Effector memory CD4-positive, alpha-beta T cell (primary cell): ENCODE results near the gene PFDN6.

Experiments
- DNase-seq, 3 donors: peaks; one replicate each; pipeline ENCODE4 v3.0.0-alpha.2; 2020
- H3K27ac ChIP-seq: 2 replicates; pipeline ENCODE4 v1.7.0; 2013; ENCODE audit warnings: mild to moderate bottlenecking, low read length, moderate library complexity; ENCODE audit not compliant: insufficient read depth, poor library complexity, severe bottlenecking
- H3K27me3 ChIP-seq: replicated peaks from 2 replicates; pipeline ENCODE4 v1.7.0; 2013; ENCODE audit warnings: mild to moderate bottlenecking, low read length; ENCODE audit not compliant: insufficient read depth, control insufficient read depth, poor library complexity, severe bottlenecking
- H3K36me3 ChIP-seq: 2 replicates; pipeline ENCODE4 v1.7.0; 2013; ENCODE audit warnings: mild to moderate bottlenecking, low read length, moderate library complexity; ENCODE audit not compliant: control insufficient read depth, insufficient read depth
- H3K4me1 ChIP-seq: 2 replicates; pipeline ENCODE4 v1.7.0; 2013; ENCODE audit warnings: low read length, mild to moderate bottlenecking; ENCODE audit not compliant: control insufficient read depth, insufficient read depth, poor library complexity, severe bottlenecking
- H3K4me3 ChIP-seq: 2 replicates; pipeline ENCODE4 v1.7.0; 2013; ENCODE audit warnings: low read length, low read depth, mild to moderate bottlenecking; ENCODE audit not compliant: insufficient read depth, poor library complexity, severe bottlenecking
- H3K9me3 ChIP-seq: 2 replicates; pipeline ENCODE4 v1.7.0; 2013; ENCODE audit warnings: mild to moderate bottlenecking, low read length, moderate library complexity; ENCODE audit not compliant: control insufficient read depth

The PFDN6 gene

GRCh38 chr6:33305052-33305451 is 15.7 kb downstream of the PFDN6 start:
- Histone ChIP-seq H3K9me3 (no peaks in the 10 kb centered on the region), H3K36me3 (peaks cover 49% of the 10 kb centered on the region), H3K4me1 (peaks cover 2% of the 10 kb centered on the region), H3K27ac (no peak overlapping the region), H3K27me3 (no peaks in the 10 kb centered on the region), H3K4me3 (no peak overlapping the region)
- DNase-seq: no peak

GRCh38 chr6:33306356-33306755 is 17.0 kb downstream of the PFDN6 start:
- no peaks in the 10 kb centered on the region for H3K4me1 ChIP-seq
- no peak overlapping the region for H3K4me3 ChIP-seq
- no peak for DNase-seq
- H3K9me3 ChIP-seq: no peaks in the 10 kb centered on the region
- no peaks in the 10 kb centered on the region for H3K27me3 ChIP-seq
- H3K36me3 ChIP-seq: peaks cover 49% of the 10 kb centered on the region
- H3K27ac ChIP-seq: no peak overlapping the region

GRCh38 chr6:33312361-33313104 is 23.1 kb downstream of the PFDN6 start:
- Histone ChIP-seq H3K4me3 (peak overlapping the region; percentile 92), H3K36me3 (peaks cover 12% of the 10 kb centered on the region), H3K4me1 (peaks cover 25% of the 10 kb centered on the region), H3K27ac (peak overlapping the region; percentile 100), H3K9me3 (no peaks in the 10 kb centered on the region), H3K27me3 (no peaks in the 10 kb centered on the region)
- DNase-seq: peak; percentile 83 to 85 (median 83)

GRCh38 chr6:33313105-33313708 is 23.8 kb downstream of the PFDN6 start:
- peak overlapping the region; percentile 92 for H3K4me3 ChIP-seq
- H3K4me1 ChIP-seq: peaks cover 27% of the 10 kb centered on the region
- no peaks in the 10 kb centered on the region for H3K27me3 ChIP-seq
- DNase-seq: no peak
- no peaks in the 10 kb centered on the region for H3K9me3 ChIP-seq
- H3K27ac ChIP-seq: peak overlapping the region; percentile 100
- H3K36me3 ChIP-seq: peaks cover 5% of the 10 kb centered on the region

DNA sequence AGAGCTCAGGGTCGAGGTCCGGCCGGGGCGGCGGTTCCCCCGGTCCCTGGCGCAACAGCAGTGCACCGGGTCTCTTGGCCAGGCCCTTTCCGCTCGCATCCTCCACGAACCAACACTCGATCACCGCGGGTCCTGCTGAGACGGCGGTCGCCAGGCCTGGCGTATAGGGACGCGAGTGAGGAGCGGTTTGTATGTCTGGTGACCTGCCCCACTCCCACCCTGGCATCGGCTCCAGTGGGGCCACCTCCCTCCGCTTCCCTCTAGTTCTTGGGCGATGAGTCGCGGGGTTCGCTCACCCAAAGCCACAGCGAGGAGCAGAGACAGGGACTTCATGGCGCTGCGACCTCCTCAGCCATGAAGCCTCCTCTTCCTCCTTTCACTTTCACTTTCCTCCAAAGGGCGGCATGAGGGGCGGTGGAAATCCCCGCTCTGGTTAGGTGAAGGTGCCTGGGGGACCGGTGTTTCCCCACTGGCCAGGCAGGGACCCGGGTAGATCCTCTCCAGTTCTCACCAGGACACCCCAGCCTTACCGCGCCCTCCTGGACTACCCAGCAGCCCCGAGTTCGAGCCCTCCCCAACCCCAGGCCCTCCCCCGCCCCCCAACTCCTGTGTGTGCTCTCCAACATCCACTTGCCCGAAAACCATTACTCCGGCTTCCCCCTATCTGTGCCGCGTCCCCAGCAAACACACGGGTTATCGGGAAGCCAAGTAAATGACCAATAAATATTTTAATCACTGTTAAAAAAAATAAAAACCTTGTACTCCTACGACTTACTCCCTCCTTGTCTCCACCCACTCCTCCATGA is 24.5 kb downstream of the PFDN6 start, which contains the start of gene TAPBP:
TAPBP (minus strand) TSS at position 370 of the 806 bp plus-strand sequence; CDS start at position 333, 37 bp downstream.
- Histone ChIP-seq H3K27ac (peak within 1 kb of the TSS; percentile 100), H3K9me3 (no peaks in the 10 kb centered on the region), H3K36me3 (peaks cover 5% of the 10 kb centered on the region), H3K27me3 (no peaks in the 10 kb centered on the region), H3K4me1 (peaks cover 34% of the 10 kb centered on the region), H3K4me3 (peak within 1 kb of the TSS; percentile 92)
- DNase-seq: peak; percentile 84 to 86 (median 86)

GRCh38 chr6:33314515-33314942 is 25.1 kb downstream of the PFDN6 start:
- Histone ChIP-seq H3K4me3 (peak overlapping the region; percentile 92), H3K36me3 (peaks cover 11% of the 10 kb centered on the region), H3K4me1 (peaks cover 40% of the 10 kb centered on the region), H3K9me3 (no peaks in the 10 kb centered on the region), H3K27ac (peak overlapping the region; percentile 100), H3K27me3 (no peaks in the 10 kb centered on the region)
- DNase-seq: peak; percentile 75 to 80 (median 78)

GRCh38 chr6:33314943-33315792 is 25.8 kb downstream of the PFDN6 start:
- Histone ChIP-seq H3K27ac (peak overlapping the region; percentile 100), H3K36me3 (peaks cover 17% of the 10 kb centered on the region), H3K9me3 (no peaks in the 10 kb centered on the region), H3K27me3 (no peaks in the 10 kb centered on the region), H3K4me3 (peak overlapping the region; percentile 92), H3K4me1 (peaks cover 42% of the 10 kb centered on the region)
- no peak for DNase-seq

- H3K27me3 ChIP-seq: no peaks in the 10 kb centered on the region
These were observed 26.6 kb downstream of the PFDN6 start for GRCh38 chr6:33315793-33316602.

More at GRCh38 chr6:33315793-33316602, 26.6 kb downstream of the PFDN6 start:
- H3K27ac ChIP-seq: peak overlapping the region; percentile 100
- DNase-seq: no peak
- H3K9me3 ChIP-seq: no peaks in the 10 kb centered on the region
- H3K4me1 ChIP-seq: peaks cover 46% of the 10 kb centered on the region
- H3K36me3 ChIP-seq: peaks cover 26% of the 10 kb centered on the region
- H3K4me3 ChIP-seq: no peak overlapping the region
